ENCODE data around the gene FCRL3.

GRCh38 chr1:157691285-157691920 is 9.2 kb downstream of the FCRL3 start:
- TF ChIP-seq ZNF530 (CRISPR knock-in tag; IDR thresholded peaks at IDR 0.05; ENCODE audit: low read depth), result no peak
- no peak for TF ChIP-seq POLR2AphosphoS5 (IDR thresholded peaks at IDR 0.05; ENCODE audit: low read depth, low read length)
- TF ChIP-seq FOXJ3 (CRISPR knock-in tag; IDR thresholded peaks at IDR 0.05; ENCODE audit: borderline replicate concordance), result no peak
- no peak for TF ChIP-seq ZMYM2 (CRISPR knock-in tag; IDR thresholded peaks at IDR 0.05)
- TF ChIP-seq FOXC1 (CRISPR knock-in tag; IDR thresholded peaks at IDR 0.05; ENCODE audit: borderline replicate concordance), result no peak
- TF ChIP-seq MAX (IDR thresholded peaks at IDR 0.05), result no peak
- TF ChIP-seq KDM1A (CRISPR knock-in tag; IDR thresholded peaks at IDR 0.05), result no peak
- no peak for TF ChIP-seq CBX2 (IDR thresholded peaks at IDR 0.05; ENCODE audit: low read depth, low read length)
- no peak for TF ChIP-seq CBX2 (CRISPR knock-in tag; IDR thresholded peaks at IDR 0.05; ENCODE audit: low read depth)
- no peak for TF ChIP-seq ZC3H4 (CRISPR knock-in tag; IDR thresholded peaks at IDR 0.05; ENCODE audit: borderline replicate concordance)
- TF ChIP-seq FIP1L1 (IDR thresholded peaks at IDR 0.05; ENCODE audit: borderline replicate concordance, insufficient read depth, low read depth, low read length), result no peak
- no peak for TF ChIP-seq ZNF138 (CRISPR knock-in tag; IDR thresholded peaks at IDR 0.05; ENCODE audit: low read depth)

Measured in HepG2 (cell line).